Thoracic aorta (tissue), 2 donors: ENCODE data around the gene GPR4. TPM values are rescaled to one million over a fixed set of nuclear protein-coding genes. Genes with fewer than 3 reads are reported as not detected.

Source experiments
- ATAC-seq: fragments of 150-250 bp; one replicate; pipeline ENCODE4 v1.8.0; 2017; ENCODE audit warnings: low read depth; ENCODE audit not compliant: insufficient number of reproducible peaks, low FRiP score
- DNase-seq: peaks from one replicate; pipeline ENCODE4 v3.0.0-alpha.2; 2020; ENCODE audit warnings: low spot score
- H3K27ac ChIP-seq, 2 donors: fragments of 200-600 bp; sonication (generic); 1 replicate in 1 of 2; 2 replicates in 1 of 2; pipeline ENCODE4 v1.5.1; 2016; ENCODE audit warnings: mild to moderate bottlenecking in 2 of 2, moderate library complexity in 2 of 2
- H3K27me3 ChIP-seq: fragments of 200-600 bp; sonication (generic); replicated peaks from 2 replicates; pipeline ENCODE4 v1.6.0; 2016; ENCODE audit warnings: mild to moderate bottlenecking; ENCODE audit not compliant: insufficient read depth
- H3K36me3 ChIP-seq: fragments of 200-600 bp; sonication (generic); one replicate; pipeline ENCODE4 v1.5.1; 2016
- H3K4me1 ChIP-seq, 2 donors: fragments of 200-600 bp; sonication (generic); 1 replicate in 1 of 2; 2 replicates in 1 of 2; pipeline versions ENCODE4 v1.5.1 to v1.6.0; 2016; ENCODE audit warnings: low read depth in 2 of 2, mild to moderate bottlenecking in 1 of 2; ENCODE audit not compliant: control insufficient read depth in 1 of 2
- H3K4me3 ChIP-seq: fragments of 200-600 bp; sonication (generic); 2 replicates; pipeline ENCODE4 v1.5.1; 2016; ENCODE audit warnings: mild to moderate bottlenecking
- H3K9me3 ChIP-seq: fragments of 200-600 bp; sonication (generic); 2 replicates; pipeline ENCODE4 v1.5.1; 2016
- total RNA-seq, 2 donors: library from RNA; depleted of rRNA; stranded (reverse); fragments of >200 nt; gene quantifications; one replicate each; pipeline versions ENCODE4 v1.1.0 to v1.2.3, GENCODE V29; 2016
- TF ChIP-seq, protein P1 (sequence below): fragments of 200-600 bp; sonication (generic); IDR thresholded peaks from one replicate; pipeline ENCODE4 v1.5.1; 2019; ENCODE audit warnings: antibody characterized with exemption

Gene GPR4
- total RNA-seq, 2 donors from 2014 or later = 5.1 to 6.6 TPM

DNA sequence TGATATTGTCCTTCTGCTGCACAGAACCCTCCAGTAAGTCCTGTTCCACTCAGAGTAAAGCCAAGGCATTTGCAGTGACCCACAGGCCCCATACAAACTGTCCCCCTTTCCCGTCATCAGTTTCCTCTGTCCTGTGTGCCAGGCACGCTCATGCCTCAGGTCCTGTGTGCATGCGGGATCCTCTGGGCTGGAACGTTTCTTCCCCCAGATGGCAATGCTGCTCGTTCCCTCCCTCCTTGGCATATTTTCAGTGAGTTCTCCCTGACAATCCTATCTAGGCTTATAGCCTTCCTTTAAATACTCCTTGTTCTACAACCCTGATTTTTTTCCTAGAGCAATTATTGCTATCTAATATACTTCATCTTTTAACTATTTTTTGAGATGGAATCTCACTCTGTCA is 23.2 kb downstream of the GPR4 start:
- no peaks in the 10 kb centered on the region for H3K36me3 ChIP-seq
- TF ChIP-seq, protein P1, sequence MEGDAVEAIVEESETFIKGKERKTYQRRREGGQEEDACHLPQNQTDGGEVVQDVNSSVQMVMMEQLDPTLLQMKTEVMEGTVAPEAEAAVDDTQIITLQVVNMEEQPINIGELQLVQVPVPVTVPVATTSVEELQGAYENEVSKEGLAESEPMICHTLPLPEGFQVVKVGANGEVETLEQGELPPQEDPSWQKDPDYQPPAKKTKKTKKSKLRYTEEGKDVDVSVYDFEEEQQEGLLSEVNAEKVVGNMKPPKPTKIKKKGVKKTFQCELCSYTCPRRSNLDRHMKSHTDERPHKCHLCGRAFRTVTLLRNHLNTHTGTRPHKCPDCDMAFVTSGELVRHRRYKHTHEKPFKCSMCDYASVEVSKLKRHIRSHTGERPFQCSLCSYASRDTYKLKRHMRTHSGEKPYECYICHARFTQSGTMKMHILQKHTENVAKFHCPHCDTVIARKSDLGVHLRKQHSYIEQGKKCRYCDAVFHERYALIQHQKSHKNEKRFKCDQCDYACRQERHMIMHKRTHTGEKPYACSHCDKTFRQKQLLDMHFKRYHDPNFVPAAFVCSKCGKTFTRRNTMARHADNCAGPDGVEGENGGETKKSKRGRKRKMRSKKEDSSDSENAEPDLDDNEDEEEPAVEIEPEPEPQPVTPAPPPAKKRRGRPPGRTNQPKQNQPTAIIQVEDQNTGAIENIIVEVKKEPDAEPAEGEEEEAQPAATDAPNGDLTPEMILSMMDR = no peak
- H3K4me1 ChIP-seq = peaks cover 5 to 6% of the 10 kb centered on the region in 2 donors
- H3K9me3 ChIP-seq = no peaks in the 10 kb centered on the region
- ATAC-seq (no peak), DNase-seq (no peak)
- no peaks in the 10 kb centered on the region for H3K27me3 ChIP-seq
- no peak overlapping the region for H3K4me3 ChIP-seq
- no peak overlapping the region for H3K27ac ChIP-seq

DNA sequence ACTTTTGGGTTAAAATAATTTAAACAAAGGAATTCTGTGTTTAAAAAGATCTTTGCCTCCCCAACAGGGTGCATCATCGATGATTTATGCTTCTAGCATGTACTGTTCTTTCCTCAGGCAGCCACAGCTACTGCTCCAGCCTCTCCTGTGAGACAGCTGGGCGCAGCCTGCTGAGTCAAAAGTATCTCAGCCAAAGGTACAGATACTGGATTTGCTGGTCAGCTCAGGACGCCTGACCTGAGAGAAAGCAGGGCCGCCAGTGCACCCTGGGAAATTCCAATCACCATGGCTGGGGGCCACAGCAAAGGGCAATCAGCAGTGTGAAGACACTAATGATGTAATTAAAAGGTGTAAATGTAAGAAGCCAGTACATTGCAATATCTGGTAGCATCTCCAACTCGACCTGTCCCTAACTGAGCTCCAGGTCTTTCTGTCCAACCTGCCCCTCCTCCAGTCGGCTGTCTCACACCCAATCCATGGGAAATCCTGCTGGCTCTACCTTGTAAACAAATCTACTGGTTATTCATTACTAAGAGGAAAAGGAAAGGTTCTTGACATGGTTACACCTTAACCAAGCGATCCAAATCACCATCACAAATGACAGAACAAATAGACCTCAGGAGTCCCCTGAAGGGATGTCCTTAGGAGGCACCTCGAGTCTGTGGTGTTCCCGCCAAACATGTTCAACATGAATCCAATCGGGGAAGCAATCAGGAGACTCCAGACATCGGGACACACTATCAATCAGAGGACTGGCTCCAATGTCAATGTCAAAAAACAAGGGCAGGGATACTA is 24.7 kb downstream of the GPR4 start:
- TF ChIP-seq, protein P1 = no peak
- Histone ChIP-seq H3K4me1 (no peaks in the 10 kb centered on the region), H3K27ac (no peak overlapping the region), H3K36me3 (no peaks in the 10 kb centered on the region), H3K27me3 (no peaks in the 10 kb centered on the region), H3K4me3 (no peak overlapping the region), H3K9me3 (no peaks in the 10 kb centered on the region)
- no peak for DNase-seq
- no peak for ATAC-seq

DNA sequence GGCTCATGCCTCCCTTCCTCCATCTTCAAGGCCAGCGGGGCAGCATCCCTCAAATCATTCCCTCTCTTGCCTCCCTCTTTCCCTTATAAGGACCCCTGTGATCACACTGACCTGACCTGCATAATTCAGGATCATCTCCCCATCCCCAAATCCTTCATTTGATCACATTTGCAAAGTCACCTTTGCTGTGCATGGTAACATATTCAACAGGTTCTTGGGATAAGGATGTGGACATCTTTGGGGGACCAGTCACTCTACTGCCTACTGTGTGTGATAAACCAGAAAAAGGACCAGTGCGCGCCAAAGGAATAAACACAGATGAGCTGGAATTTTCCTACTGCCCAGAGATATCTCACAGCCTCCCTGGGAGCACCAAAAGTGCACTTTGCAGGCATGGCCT is 25.3 kb downstream of the GPR4 start:
- no peaks in the 10 kb centered on the region for H3K36me3 ChIP-seq
- DNase-seq (no peak), ATAC-seq (no peak)
- no peaks in the 10 kb centered on the region for H3K27me3 ChIP-seq
- TF ChIP-seq, protein P1 = no peak
- H3K27ac ChIP-seq = no peak overlapping the region
- no peaks in the 10 kb centered on the region for H3K4me1 ChIP-seq
- H3K4me3 ChIP-seq = no peak overlapping the region
- H3K9me3 ChIP-seq = no peaks in the 10 kb centered on the region

DNA sequence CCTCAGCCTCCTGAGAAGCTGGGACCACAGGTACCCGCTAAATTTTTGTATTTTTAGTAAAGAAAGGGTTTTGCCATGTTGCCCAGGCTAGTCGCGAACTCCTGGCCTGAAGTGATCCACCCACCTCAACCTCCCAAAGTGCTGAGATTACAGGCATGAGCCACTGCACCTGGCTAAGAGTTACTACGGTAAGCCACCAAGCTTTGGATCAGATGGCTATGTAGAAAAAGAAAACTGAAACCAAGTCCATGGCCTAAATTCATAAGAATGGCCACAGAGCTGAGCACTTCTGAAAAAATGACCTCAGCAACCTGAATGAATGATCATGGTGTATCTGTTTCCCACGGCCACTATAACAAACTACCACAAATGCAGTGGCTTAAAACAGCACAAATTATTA is 26.8 kb downstream of the GPR4 start:
- TF ChIP-seq, protein P1 = no peak
- no peaks in the 10 kb centered on the region for H3K4me1 ChIP-seq
- H3K27ac ChIP-seq = no peak overlapping the region
- no peaks in the 10 kb centered on the region for H3K36me3 ChIP-seq
- no peak overlapping the region for H3K4me3 ChIP-seq
- no peaks in the 10 kb centered on the region for H3K27me3 ChIP-seq
- DNase-seq (no peak), ATAC-seq (no peak)
- H3K9me3 ChIP-seq = no peaks in the 10 kb centered on the region

DNA sequence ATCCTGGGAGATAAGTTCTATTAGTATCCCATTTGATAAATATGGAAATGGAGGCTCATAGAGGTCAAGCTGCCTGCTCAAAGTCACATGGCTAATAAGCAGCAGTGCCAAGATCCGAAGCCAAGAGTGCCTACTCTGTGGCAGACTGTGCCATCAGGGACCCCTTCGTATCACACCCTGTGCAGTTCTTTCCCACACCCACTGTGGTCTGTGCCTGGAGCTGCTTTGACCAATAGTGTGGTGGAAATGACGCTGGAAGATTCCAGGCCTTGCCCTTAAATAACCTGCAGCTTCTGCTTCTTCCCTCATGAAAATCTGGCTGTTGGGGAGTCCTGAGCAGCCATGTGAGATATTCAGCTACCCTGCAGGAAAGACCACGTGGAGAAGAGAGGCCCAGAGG is 27.5 kb downstream of the GPR4 start:
- TF ChIP-seq, protein P1 = no peak
- Histone ChIP-seq H3K4me1 (peaks cover 0 to 6% of the 10 kb centered on the region in 2 donors), H3K27me3 (no peaks in the 10 kb centered on the region), H3K27ac (no peak overlapping the region), H3K36me3 (no peaks in the 10 kb centered on the region), H3K4me3 (no peak overlapping the region), H3K9me3 (no peaks in the 10 kb centered on the region)
- no peak for ATAC-seq
- no peak for DNase-seq
